Measurements from ENCODE around the gene SNTB2. TPM values are rescaled to one million over a fixed set of nuclear protein-coding genes. Genes with fewer than 3 reads are reported as not detected.

SNTB2 gene
- total and polyA plus RNA-seq, 2 of the 8 experiments (the other 6 are each of a cell fraction or from before 2014, with no cell fraction given): 6.0 to 16.1 TPM

GRCh38 chr16:69321080-69321479, 134.1 kb downstream of the SNTB2 start (continued):
- TF ChIP-seq ATF2 (IDR thresholded peaks at IDR 0.05; ENCODE audit: low read length): no peak
